C4-2B (cell line): ENCODE measurements around the gene ZNF844.

Source experiments
- CTCF ChIP-seq: fragments of 450-650 bp; conservative IDR thresholded peaks from 2 replicates; pipeline ENCODE4 v1.5.1; 2017; ENCODE audit warnings: mild to moderate bottlenecking
- ZFX ChIP-seq: fragments of 450-650 bp; IDR thresholded peaks from 2 replicates; pipeline ENCODE4 v1.6.1; 2017

DNA sequence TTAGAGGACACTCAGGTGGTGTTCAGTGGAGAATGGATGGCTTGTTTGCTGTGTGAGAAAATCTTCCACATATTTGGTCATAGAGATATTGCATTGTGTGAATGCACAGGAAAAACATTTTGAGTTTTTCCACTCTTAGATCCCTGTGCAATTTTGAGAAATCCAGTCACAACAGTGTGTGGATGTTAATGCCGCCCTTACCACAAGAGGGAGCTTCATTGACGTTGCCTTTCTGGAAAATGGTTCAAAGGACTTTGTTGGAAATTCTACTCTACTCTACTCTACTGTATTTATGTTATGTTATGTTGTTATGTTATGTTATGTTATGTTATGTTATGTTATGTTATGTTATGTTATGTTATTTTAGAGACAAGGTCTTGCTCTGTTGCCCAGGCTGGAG is 62.2 kb downstream of the ZNF844 start:
- TF ChIP-seq CTCF (peak; percentile 77), ZFX (no peak)
